NB4 (cell line): ENCODE data around the gene SUGP2.
A peak's percentile ranks its signal among the peaks of the same experiment; 100 is the strongest.

Experiments used
- DNase-seq: peaks from one replicate; pipeline ENCODE4 v3.0.0; 2010; ENCODE audit warnings: low read depth
- H3K4me3 ChIP-seq: one replicate; pipeline ENCODE4 v1.5.1; 2011; ENCODE audit warnings: mild to moderate bottlenecking, low read depth, low read length, moderate library complexity
- MAX ChIP-seq: IDR thresholded peaks from 2 replicates; pipeline ENCODE4 v1.6.1; 2011; ENCODE audit warnings: low read depth, low read length
- MYC ChIP-seq: IDR thresholded peaks from 2 replicates; pipeline ENCODE4 v1.6.1; 2011; ENCODE audit warnings: low read depth, low read length
- POLR2A ChIP-seq: IDR thresholded peaks from 2 replicates; pipeline ENCODE4 v1.6.1; 2011; ENCODE audit warnings: mild to moderate bottlenecking; ENCODE audit not compliant: insufficient read length; ENCODE audit errors: extremely low read depth
- TF ChIP-seq, protein P1 (sequence below): IDR thresholded peaks from one replicate; pipeline ENCODE4 v1.5.1; 2012; ENCODE audit warnings: low read depth, low read length

SUGP2 gene

GRCh38 chr19:19043481-19043880 lies 10.2 kb upstream of the SUGP2 start:
- DNase-seq: no peak
- no peak overlapping the region for H3K4me3 ChIP-seq
- TF ChIP-seq, protein P1, sequence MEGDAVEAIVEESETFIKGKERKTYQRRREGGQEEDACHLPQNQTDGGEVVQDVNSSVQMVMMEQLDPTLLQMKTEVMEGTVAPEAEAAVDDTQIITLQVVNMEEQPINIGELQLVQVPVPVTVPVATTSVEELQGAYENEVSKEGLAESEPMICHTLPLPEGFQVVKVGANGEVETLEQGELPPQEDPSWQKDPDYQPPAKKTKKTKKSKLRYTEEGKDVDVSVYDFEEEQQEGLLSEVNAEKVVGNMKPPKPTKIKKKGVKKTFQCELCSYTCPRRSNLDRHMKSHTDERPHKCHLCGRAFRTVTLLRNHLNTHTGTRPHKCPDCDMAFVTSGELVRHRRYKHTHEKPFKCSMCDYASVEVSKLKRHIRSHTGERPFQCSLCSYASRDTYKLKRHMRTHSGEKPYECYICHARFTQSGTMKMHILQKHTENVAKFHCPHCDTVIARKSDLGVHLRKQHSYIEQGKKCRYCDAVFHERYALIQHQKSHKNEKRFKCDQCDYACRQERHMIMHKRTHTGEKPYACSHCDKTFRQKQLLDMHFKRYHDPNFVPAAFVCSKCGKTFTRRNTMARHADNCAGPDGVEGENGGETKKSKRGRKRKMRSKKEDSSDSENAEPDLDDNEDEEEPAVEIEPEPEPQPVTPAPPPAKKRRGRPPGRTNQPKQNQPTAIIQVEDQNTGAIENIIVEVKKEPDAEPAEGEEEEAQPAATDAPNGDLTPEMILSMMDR: no peak
- TF ChIP-seq POLR2A (no peak), MYC (no peak), MAX (no peak)

GRCh38 chr19:19042732-19043280 lies 9.5 kb upstream of the SUGP2 start:
- no peak for DNase-seq
- H3K4me3 ChIP-seq: no peak overlapping the region
- TF ChIP-seq MAX: no peak
- TF ChIP-seq, protein P1: no peak

DNA sequence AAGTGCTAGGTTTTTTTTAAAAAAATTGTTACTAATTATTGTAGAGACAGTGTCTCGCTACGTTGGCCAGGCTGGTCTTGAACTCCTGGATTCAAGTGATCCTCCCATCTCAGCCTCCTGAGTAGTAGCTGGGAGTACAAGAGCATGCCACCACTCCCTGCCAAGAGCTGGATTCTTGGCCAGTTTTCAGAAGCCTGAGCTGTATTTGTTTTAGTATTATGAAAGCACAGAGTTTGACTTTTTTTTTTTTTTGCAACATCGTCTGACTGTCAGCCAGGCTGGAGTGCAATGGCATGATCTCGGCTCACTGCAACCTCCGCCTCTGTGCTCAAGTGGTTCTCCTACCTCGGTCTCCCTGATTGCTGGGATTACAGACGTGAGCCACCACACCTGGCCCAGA lies 7.1 kb upstream of the SUGP2 start:
- TF ChIP-seq MAX (no peak), MYC (no peak), POLR2A (no peak)
- TF ChIP-seq, protein P1: no peak
- DNase-seq: no peak
- H3K4me3 ChIP-seq: no peak overlapping the region

- H3K4me3 ChIP-seq: no peak overlapping the region
- DNase-seq: no peak
- TF ChIP-seq MAX (no peak), MYC (no peak), POLR2A (no peak)
- TF ChIP-seq, protein P1: no peak
Observed at GRCh38 chr19:19039901-19040300, 6.6 kb upstream of the SUGP2 start.

DNA sequence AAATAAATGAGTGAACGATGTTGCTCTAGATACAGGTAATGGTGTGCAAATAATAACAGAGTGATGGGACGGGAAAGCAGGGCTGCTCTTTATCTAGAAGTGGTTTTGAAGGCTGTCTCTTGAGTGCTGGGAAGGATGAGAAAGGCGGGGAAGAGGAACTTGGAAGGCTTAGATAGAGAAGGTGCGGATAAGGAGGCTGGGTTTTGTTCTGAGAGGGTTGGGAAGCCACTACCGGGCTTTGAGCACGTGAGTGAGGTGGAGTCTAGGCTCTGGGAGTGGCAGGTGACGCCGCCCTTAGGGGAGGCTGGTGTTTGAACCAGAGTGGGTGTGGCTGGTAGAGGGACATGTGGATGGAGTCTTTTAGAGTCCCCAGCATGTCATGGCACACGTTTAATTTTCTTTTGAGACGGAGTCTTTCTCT lies 897 bp upstream of the SUGP2 start:
- peak; percentile 93 for DNase-seq
- TF ChIP-seq MYC: peak; percentile 77
- TF ChIP-seq, protein P1: no peak
- no peak for TF ChIP-seq POLR2A
- peak; percentile 94 for TF ChIP-seq MAX
- H3K4me3 ChIP-seq: peak overlapping the region; percentile 87

DNA sequence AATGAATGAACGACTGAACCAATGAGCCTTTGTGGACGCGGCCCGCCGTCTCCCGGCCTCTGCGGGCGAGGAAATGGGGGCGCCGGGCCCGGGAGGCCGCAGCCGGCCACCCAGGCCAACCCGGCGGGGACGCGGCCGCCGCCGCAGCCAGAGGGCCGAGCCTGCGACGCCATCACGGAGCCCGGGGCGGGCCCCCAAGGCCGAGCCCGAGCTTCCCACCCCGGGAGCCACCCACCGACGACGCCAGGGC lies 216 bp downstream of the SUGP2 start:
- TF ChIP-seq POLR2A: no peak
- peak overlapping the region; percentile 85 for H3K4me3 ChIP-seq
- DNase-seq: no peak
